Fibroblast of skin of scalp (primary cell): ENCODE measurements around the gene SHISA2.

ENCODE experiments used
- DNase-seq: peaks from one replicate; pipeline ENCODE4 v3.0.0-alpha.2; 2013

The SHISA2 gene

GRCh38 chr13:26048741-26049140 is 3.1 kb downstream of the SHISA2 start:
- no peak for DNase-seq

- no peak for DNase-seq
Measured at GRCh38 chr13:26047040-26047439, 4.8 kb downstream of the SHISA2 start.

GRCh38 chr13:26046639-26047038 is 5.2 kb downstream of the SHISA2 start:
- DNase-seq, result no peak

GRCh38 chr13:26045142-26045541 is 6.7 kb downstream of the SHISA2 start:
- no peak for DNase-seq

- no peak for DNase-seq
Measured at GRCh38 chr13:26042785-26043184, 9.0 kb downstream of the SHISA2 start.

- no peak for DNase-seq
Measured at GRCh38 chr13:26041444-26041843, 10.4 kb downstream of the SHISA2 start.

GRCh38 chr13:26038931-26039475 is 12.8 kb downstream of the SHISA2 start:
- no peak for DNase-seq

- DNase-seq, result peak; percentile 17
Measured at GRCh38 chr13:26037302-26037701, 14.5 kb downstream of the SHISA2 start.

GRCh38 chr13:26036383-26036782 is 15.4 kb downstream of the SHISA2 start:
- no peak for DNase-seq

GRCh38 chr13:26034018-26034417 is 17.8 kb downstream of the SHISA2 start:
- no peak for DNase-seq

- DNase-seq, result no peak
Measured at GRCh38 chr13:26030331-26030730, 21.5 kb downstream of the SHISA2 start.

GRCh38 chr13:26029581-26030136 is 22.2 kb downstream of the SHISA2 start:
- no peak for DNase-seq

GRCh38 chr13:26026211-26026610 is 25.6 kb downstream of the SHISA2 start:
- no peak for DNase-seq

GRCh38 chr13:26025771-26026170 is 26.0 kb downstream of the SHISA2 start:
- no peak for DNase-seq

GRCh38 chr13:26025196-26025595 is 26.6 kb downstream of the SHISA2 start:
- DNase-seq, result no peak

GRCh38 chr13:26024558-26024957 is 27.3 kb downstream of the SHISA2 start:
- DNase-seq, result no peak

- DNase-seq, result peak; percentile 85
Measured at GRCh38 chr13:26022538-26023292, 29.1 kb downstream of the SHISA2 start.

GRCh38 chr13:26021956-26022355 is 29.9 kb downstream of the SHISA2 start:
- DNase-seq, result no peak

- DNase-seq, result no peak
Measured at GRCh38 chr13:26021516-26021915, 30.3 kb downstream of the SHISA2 start.

- no peak for DNase-seq
Measured at GRCh38 chr13:26020891-26021290, 30.9 kb downstream of the SHISA2 start.

- peak; percentile 86 for DNase-seq
Measured at GRCh38 chr13:26019881-26020870, 31.6 kb downstream of the SHISA2 start.

- DNase-seq, result no peak
Measured at GRCh38 chr13:26019251-26019650, 32.6 kb downstream of the SHISA2 start.
